GM06990 (cell line): Measurements from ENCODE around the gene STEAP3.

Experiments used
- DNase-seq: peaks from one replicate; pipeline ENCODE4 v3.0.0-alpha.2; 2011; ENCODE audit not compliant: insufficient read length; ENCODE audit errors: extremely low read depth
- H3K27me3 ChIP-seq: replicated peaks from 2 replicates; pipeline ENCODE4 v1.6.0; 2011; ENCODE audit warnings: low read length; ENCODE audit not compliant: control insufficient read depth, insufficient read depth
- H3K36me3 ChIP-seq: 2 replicates; pipeline ENCODE4 v1.5.1; 2011; ENCODE audit warnings: low read length; ENCODE audit not compliant: control insufficient read depth, insufficient read depth
- H3K4me3 ChIP-seq: replicated peaks from 2 replicates; pipeline ENCODE4 v1.5.1; 2011; ENCODE audit warnings: low read depth, mild to moderate bottlenecking, control low read depth, low read length
- TF ChIP-seq, protein P1 (sequence below): IDR thresholded peaks from 2 replicates; pipeline ENCODE4 v1.5.1; 2011; ENCODE audit warnings: low read length, control low read depth, mild to moderate bottlenecking, inconsistent platforms; ENCODE audit not compliant: insufficient read depth, poor library complexity, severe bottlenecking

The STEAP3 gene

DNA sequence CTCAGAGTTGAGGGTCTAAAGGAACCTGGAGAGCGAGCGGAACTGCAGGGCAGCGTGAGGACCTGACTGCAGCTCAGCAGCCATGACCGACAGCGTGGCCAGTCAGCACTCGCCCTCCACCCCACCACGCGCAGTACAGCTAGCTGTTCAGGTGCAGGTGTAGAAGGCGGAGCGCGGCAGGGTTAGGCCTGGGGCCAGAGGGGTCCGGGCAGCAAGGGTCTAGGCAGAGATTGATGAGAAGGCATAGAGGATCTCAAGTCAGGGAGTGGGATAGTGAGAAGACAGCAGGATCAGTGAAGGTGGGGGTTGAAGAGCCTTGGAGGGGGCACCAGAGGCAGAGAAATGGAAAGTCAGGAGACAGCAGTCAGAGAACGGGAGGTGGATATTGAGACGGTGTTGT lies 71.0 kb downstream of the STEAP3 start:
- TF ChIP-seq, protein P1, sequence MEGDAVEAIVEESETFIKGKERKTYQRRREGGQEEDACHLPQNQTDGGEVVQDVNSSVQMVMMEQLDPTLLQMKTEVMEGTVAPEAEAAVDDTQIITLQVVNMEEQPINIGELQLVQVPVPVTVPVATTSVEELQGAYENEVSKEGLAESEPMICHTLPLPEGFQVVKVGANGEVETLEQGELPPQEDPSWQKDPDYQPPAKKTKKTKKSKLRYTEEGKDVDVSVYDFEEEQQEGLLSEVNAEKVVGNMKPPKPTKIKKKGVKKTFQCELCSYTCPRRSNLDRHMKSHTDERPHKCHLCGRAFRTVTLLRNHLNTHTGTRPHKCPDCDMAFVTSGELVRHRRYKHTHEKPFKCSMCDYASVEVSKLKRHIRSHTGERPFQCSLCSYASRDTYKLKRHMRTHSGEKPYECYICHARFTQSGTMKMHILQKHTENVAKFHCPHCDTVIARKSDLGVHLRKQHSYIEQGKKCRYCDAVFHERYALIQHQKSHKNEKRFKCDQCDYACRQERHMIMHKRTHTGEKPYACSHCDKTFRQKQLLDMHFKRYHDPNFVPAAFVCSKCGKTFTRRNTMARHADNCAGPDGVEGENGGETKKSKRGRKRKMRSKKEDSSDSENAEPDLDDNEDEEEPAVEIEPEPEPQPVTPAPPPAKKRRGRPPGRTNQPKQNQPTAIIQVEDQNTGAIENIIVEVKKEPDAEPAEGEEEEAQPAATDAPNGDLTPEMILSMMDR = no peak
- H3K4me3 ChIP-seq = no peak overlapping the region

DNA sequence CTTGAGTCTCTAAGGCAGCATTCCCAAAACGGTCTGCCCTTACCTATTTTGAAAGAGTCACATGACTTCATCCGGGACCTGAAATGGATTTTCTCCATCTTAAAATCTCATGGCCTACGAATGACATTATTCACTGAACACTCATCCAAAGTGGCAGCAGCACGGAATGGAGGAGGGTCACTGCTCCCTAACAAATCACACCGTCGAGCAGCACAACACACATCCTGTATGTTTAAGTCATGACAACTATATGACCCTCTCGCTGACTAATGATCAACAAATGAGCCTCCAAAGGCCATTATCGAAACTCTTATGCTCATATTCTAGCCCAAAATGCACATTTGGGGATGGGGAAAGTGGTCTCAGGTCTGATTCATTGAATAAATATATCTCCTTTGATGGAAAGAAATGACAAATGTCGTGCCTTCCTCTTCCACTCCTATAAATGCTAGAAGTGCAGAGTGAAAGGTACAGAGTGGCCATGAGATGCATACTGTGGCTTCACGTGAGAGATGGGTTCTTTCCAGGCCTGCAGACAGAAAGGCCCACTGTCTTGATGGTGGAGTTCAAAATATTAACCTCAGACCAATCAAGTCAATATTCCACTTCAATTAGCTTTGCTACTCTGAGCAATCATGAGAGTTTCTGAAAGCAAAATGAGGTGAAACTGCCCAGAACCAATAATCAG lies 72.2 kb downstream of the STEAP3 start:
- DNase-seq = no peak
- H3K27me3 ChIP-seq = no peaks in the 10 kb centered on the region
- H3K36me3 ChIP-seq = no peaks in the 10 kb centered on the region
- TF ChIP-seq, protein P1 = no peak
- H3K4me3 ChIP-seq = no peak overlapping the region

More for the DNA sequence above, 71.0 kb downstream of the STEAP3 start:
- no peak for DNase-seq
- Histone ChIP-seq H3K36me3 (no peaks in the 10 kb centered on the region), H3K27me3 (no peaks in the 10 kb centered on the region)

DNA sequence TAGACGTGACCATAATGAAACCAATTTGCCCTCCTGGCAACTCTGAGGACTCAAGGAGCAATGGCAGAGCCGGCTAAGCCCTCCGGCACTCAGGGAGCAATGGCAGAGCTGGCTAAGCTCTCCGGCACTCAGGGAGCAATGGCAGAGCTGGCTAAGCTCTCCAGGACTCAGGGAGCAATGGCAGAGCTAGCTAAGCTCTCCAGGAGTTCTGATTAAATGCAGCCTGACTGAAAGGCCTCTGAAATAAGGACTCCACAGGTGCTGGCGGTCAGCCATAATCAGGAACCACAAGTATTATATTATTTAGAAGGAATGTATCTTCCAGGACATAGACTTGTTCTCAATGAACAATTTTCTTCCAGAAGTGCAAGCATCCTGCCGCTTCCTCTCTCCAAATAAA lies 77.8 kb downstream of the STEAP3 start:
- no peak for DNase-seq
- TF ChIP-seq, protein P1 = no peak
- Histone ChIP-seq H3K27me3 (no peaks in the 10 kb centered on the region), H3K4me3 (no peak overlapping the region), H3K36me3 (no peaks in the 10 kb centered on the region)

DNA sequence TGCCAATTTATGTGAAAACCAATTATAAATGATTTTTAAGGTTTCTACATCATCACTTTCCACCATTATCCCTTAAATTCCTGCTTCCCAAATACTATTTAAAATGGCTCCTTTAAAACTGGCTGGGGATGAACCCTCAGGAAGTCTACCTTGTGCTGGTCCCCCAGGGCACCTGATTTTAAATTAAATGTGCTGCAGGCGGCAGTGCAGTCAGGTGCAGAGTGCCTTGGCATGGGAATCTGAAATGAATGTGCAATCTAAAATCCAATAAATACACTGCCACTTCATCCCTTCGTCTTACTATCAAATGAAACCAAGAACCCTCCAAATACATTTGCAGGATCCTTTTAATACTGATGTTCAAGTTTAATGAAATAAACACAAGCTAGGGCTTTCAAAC lies 81.2 kb downstream of the STEAP3 start:
- no peaks in the 10 kb centered on the region for H3K36me3 ChIP-seq
- TF ChIP-seq, protein P1 = no peak
- no peak overlapping the region for H3K4me3 ChIP-seq
- no peaks in the 10 kb centered on the region for H3K27me3 ChIP-seq
- no peak for DNase-seq

DNA sequence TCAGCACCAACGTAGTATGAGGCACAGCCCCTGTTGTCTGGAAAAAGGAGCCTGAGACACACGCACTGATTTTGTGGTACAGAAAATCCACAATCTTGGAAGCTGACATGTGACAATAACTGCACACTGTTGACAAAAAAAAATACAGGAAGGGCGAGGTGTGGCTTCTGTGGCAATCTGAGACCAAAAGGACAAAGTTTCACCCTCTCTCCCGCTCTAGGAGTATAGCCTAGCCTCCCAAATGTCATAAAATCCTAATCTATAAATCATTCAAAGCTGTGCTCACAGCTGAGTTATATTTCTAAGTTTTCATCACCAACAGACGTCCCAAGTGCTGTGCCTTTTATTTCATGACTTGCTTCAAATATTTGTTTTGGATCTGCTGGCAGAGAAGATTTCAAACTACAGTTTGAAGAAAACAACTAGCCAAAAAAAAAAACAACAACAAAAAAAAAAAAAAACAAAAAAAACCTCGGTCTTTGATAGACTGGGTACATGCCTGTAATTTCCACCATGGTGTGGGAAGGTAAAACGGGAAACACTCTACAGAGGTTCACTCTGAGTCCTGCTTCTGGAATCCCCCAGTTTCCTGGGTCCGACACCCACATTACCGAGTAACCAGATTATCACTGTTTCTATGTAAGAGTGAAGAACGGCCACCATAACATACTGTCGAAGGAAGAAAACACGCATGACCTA lies 82.0 kb downstream of the STEAP3 start:
- H3K36me3 ChIP-seq = no peaks in the 10 kb centered on the region
- H3K27me3 ChIP-seq = no peaks in the 10 kb centered on the region
- no peak for DNase-seq
- TF ChIP-seq, protein P1 = no peak
- no peak overlapping the region; the same call in 1 of the 2 replicates for H3K4me3 ChIP-seq
